GM12873 (cell line): ENCODE data around the gene GARIN5A.
A peak's percentile ranks its signal among the peaks of the same experiment; 100 is the strongest.

Experiments
- CTCF ChIP-seq: IDR thresholded peaks from 2 replicates; pipeline ENCODE4 v1.5.1; 2012; ENCODE audit warnings: low read depth, mild to moderate bottlenecking, moderate library complexity, low read length, control low read depth; ENCODE audit not compliant: insufficient read depth; ENCODE audit errors: missing control alignments

The GARIN5A gene

DNA sequence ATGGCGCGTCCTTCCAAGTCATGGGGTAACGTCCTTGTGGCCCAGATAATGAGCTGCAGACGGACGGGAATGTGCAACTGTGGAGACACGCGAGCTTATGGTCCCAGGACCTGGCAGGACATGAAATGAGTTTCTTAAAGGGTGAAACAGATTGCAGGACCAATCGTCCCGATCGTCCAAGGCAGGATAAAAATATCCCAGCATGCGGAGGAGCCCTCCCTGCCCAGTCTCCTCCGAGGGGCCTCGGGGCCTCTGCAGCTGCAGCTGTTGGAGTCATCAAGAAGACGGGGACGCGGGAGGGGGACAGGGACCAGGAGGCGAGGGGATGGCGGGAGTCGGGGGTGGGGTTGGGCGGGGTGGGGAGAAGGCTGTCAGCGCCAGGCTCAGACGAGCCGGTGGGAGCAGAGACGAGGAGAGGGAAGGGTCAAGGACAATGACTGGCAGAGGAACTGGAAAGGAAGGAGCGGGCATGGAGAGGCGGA is 14.4 kb upstream of the GARIN5A start:
- TF ChIP-seq CTCF = no peak

DNA sequence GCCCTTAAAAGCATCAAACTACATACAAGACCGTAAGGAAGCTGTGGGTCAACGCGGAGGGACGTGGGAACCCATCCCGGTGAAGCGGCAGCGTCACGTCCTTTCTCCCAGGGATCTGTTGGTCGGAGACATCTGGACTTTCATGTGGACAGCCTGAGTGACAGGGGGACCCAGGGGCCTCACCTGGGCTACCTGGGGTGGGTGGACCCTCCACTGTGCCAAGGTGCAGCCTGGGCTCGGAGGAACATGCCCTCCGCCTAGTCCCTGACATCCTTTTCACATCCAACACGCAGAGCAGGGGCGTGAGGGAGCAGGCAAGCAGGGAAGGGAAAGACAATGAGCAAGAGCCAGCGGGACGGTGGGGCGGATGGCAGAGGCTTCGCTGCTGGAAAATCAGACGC is 13.8 kb upstream of the GARIN5A start:
- TF ChIP-seq CTCF = no peak

- TF ChIP-seq CTCF = no peak
Measured at GRCh38 chr19:50489461-50490011, 12.9 kb upstream of the GARIN5A start.

- no peak for TF ChIP-seq CTCF
Measured at GRCh38 chr19:50488389-50489194, 11.9 kb upstream of the GARIN5A start.

DNA sequence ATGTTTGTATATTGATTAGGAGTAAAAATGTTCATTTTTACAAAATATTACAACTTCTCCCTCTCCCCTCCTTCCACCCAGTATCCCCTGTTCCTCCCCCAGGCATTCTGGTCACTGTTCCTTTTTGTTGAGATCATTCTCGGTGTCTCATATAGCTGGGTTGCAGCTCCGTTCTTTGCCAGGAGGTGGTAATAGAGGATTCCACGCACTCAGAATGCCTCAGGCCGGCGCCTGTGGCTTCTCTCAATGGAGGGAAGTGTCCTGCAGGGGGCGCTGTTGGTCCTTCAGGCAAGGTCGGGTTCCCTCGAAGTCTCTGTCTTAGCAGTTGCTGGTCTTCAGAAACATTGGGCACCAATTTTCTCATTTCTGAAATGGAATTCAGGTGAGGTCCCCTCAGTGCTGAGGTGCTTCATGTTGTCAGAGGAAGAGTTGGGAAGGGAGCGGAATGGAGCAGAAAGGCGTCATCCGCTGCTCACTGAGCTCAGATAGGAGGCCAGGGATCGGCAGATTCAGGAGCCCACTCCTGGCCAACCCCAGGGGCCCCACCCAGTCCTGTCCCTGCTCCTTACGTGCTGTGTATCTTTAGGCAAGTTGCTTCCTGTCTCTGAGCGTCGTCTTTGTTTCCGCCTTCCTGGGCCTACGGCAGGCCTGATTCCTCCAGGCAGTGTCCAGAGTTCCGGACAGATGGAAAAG is 10.3 kb upstream of the GARIN5A start:
- TF ChIP-seq CTCF = peak; percentile 73

DNA sequence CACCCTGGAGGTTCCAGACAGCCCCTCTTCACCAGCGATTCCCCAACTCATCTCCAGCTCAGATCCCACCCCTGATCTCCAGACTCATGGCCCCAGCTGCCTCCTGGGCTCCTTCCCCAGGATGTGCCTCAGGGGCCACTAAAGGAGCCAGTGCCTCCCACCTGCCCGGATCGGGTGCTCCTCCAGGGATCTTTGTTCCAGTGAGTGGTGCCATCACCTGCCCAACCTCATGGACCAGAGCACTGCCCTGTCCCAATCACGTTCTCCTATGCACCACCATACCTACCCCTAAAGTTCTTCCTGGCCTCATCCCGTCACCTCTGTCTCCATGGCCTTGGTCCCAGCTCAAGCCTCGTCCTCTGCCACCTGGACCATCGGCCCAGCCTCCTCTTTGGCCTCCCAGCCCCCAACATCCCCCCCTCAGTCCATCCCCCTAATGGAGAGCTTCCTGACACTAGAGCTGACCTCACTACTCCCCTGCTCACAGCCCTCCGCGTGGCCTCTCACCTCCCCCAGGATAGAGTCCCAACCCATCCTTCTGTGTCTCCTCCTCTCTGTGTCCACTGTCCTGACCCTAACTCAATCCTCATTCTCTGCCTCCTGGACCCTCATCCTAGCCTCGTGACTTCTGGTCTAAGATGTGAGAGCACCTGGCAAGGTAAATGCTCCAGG is 8.8 kb upstream of the GARIN5A start:
- no peak for TF ChIP-seq CTCF

GRCh38 chr19:50482916-50483315 is 6.3 kb upstream of the GARIN5A start:
- TF ChIP-seq CTCF = no peak
